ENCODE results near the gene PJA1.

PJA1 gene

GRCh38 chrX:69143530-69143929 is 21.7 kb downstream of the PJA1 start:
- no peak for DNase-seq

GRCh38 chrX:69142788-69143469 is 22.3 kb downstream of the PJA1 start:
- DNase-seq = no peak

- DNase-seq = no peak
Observed at GRCh38 chrX:69140837-69141236, 24.4 kb downstream of the PJA1 start.

GRCh38 chrX:69139516-69139915 is 25.7 kb downstream of the PJA1 start:
- DNase-seq = no peak

- DNase-seq = no peak
Observed at GRCh38 chrX:69138512-69138911, 26.7 kb downstream of the PJA1 start.

- no peak for DNase-seq
Observed at GRCh38 chrX:69138118-69138390, 27.2 kb downstream of the PJA1 start.

GRCh38 chrX:69137371-69138117 is 27.7 kb downstream of the PJA1 start:
- peak in 1 of 58 donors; percentile 2 for DNase-seq

GRCh38 chrX:69136546-69137331 is 28.5 kb downstream of the PJA1 start:
- peak in 14 of 58 donors; percentile 1 to 30 (median 12) for DNase-seq

GRCh38 chrX:69133921-69134542 is 31.2 kb downstream of the PJA1 start:
- peak in 1 of 58 donors; percentile 5 for DNase-seq

GRCh38 chrX:69131886-69132285 is 33.4 kb downstream of the PJA1 start:
- no peak for DNase-seq

GRCh38 chrX:69130439-69130838 is 34.8 kb downstream of the PJA1 start:
- DNase-seq = no peak

- DNase-seq = peak in 5 of 58 donors; percentile 1 to 15 (median 3)
Observed at GRCh38 chrX:69128588-69128987, 36.7 kb downstream of the PJA1 start.

- no peak for DNase-seq
Observed at GRCh38 chrX:69127466-69127865, 37.8 kb downstream of the PJA1 start.

- peak in 2 of 58 donors; percentile 0 to 1 for DNase-seq
Observed at GRCh38 chrX:69126642-69127041, 38.6 kb downstream of the PJA1 start.

- DNase-seq = no peak
Observed at GRCh38 chrX:69125094-69125493, 40.2 kb downstream of the PJA1 start.

- no peak for DNase-seq
Observed at GRCh38 chrX:69124108-69124507, 41.1 kb downstream of the PJA1 start.

GRCh38 chrX:69123481-69123880 is 41.8 kb downstream of the PJA1 start:
- no peak for DNase-seq

GRCh38 chrX:69121321-69122000 is 43.8 kb downstream of the PJA1 start:
- DNase-seq = no peak

GRCh38 chrX:69120476-69120875 is 44.8 kb downstream of the PJA1 start:
- DNase-seq = no peak

- DNase-seq = no peak
Observed at GRCh38 chrX:69119122-69119521, 46.1 kb downstream of the PJA1 start.

- no peak for DNase-seq
Observed at GRCh38 chrX:69117876-69118526, 47.3 kb downstream of the PJA1 start.
